Measurements from ENCODE around the gene ATP2B2.

Gene ATP2B2

GRCh38 chr3:10482631-10483363 is 22.6 kb downstream of the ATP2B2 start:
- no peak overlapping the region for H2AFZ ChIP-seq (ENCODE audit: low read depth)
- no peak overlapping the region for H3K27ac ChIP-seq
- no peaks in the 10 kb centered on the region for H3K4me1 ChIP-seq (ENCODE audit: low read depth, poor library complexity, severe bottlenecking)
- TF ChIP-seq CTCF (conservative IDR thresholded peaks at IDR 0.05; ENCODE audit: low read depth, low read length): no peak
- no peaks in the 10 kb centered on the region for H3K27me3 ChIP-seq (ENCODE audit: insufficient read depth, low read depth)
- H3K9ac ChIP-seq: no peak overlapping the region
- H3K79me2 ChIP-seq (ENCODE audit: insufficient read depth, low read depth): no peaks in the 10 kb centered on the region
- no peaks in the 10 kb centered on the region for H3K36me3 ChIP-seq (ENCODE audit: insufficient read depth)
- no peaks in the 10 kb centered on the region for H4K20me1 ChIP-seq (ENCODE audit: insufficient read depth)
- H3K4me3 ChIP-seq (IDR thresholded peaks at IDR 0.05; ENCODE audit: insufficient read depth, low read depth, low read length): no peak overlapping the region
- H3K4me2 ChIP-seq: no peak overlapping the region

GRCh38 chr3:10480871-10481378 is 24.5 kb downstream of the ATP2B2 start:
- no peak overlapping the region for H3K4me3 ChIP-seq (IDR thresholded peaks at IDR 0.05; ENCODE audit: insufficient read depth, low read depth, low read length)
- no peaks in the 10 kb centered on the region for H3K4me1 ChIP-seq (ENCODE audit: low read depth, poor library complexity, severe bottlenecking)
- no peak overlapping the region for H2AFZ ChIP-seq (ENCODE audit: low read depth)
- no peaks in the 10 kb centered on the region for H3K27me3 ChIP-seq (ENCODE audit: insufficient read depth, low read depth)
- no peaks in the 10 kb centered on the region for H4K20me1 ChIP-seq (ENCODE audit: insufficient read depth)
- no peak overlapping the region for H3K9ac ChIP-seq
- TF ChIP-seq CTCF (conservative IDR thresholded peaks at IDR 0.05; ENCODE audit: low read depth, low read length): no peak
- no peaks in the 10 kb centered on the region for H3K79me2 ChIP-seq (ENCODE audit: insufficient read depth, low read depth)
- H3K27ac ChIP-seq: no peak overlapping the region
- H3K36me3 ChIP-seq (ENCODE audit: insufficient read depth): no peaks in the 10 kb centered on the region
- no peak overlapping the region for H3K4me2 ChIP-seq

GRCh38 chr3:10479311-10479710 is 26.1 kb downstream of the ATP2B2 start:
- no peaks in the 10 kb centered on the region for H3K27me3 ChIP-seq (ENCODE audit: insufficient read depth, low read depth)
- no peak overlapping the region for H3K27ac ChIP-seq
- H3K4me1 ChIP-seq (ENCODE audit: low read depth, poor library complexity, severe bottlenecking): no peaks in the 10 kb centered on the region
- no peaks in the 10 kb centered on the region for H3K79me2 ChIP-seq (ENCODE audit: insufficient read depth, low read depth)
- no peak overlapping the region for H3K4me2 ChIP-seq
- H3K9ac ChIP-seq: no peak overlapping the region
- TF ChIP-seq CTCF (conservative IDR thresholded peaks at IDR 0.05; ENCODE audit: low read depth, low read length): no peak
- H3K36me3 ChIP-seq (ENCODE audit: insufficient read depth): no peaks in the 10 kb centered on the region
- no peak overlapping the region for H3K4me3 ChIP-seq (IDR thresholded peaks at IDR 0.05; ENCODE audit: insufficient read depth, low read depth, low read length)
- no peak overlapping the region for H2AFZ ChIP-seq (ENCODE audit: low read depth)
- no peaks in the 10 kb centered on the region for H4K20me1 ChIP-seq (ENCODE audit: insufficient read depth)

GRCh38 chr3:10475983-10476382 is 29.4 kb downstream of the ATP2B2 start:
- H3K9ac ChIP-seq: no peak overlapping the region
- no peak overlapping the region for H3K4me2 ChIP-seq
- no peaks in the 10 kb centered on the region for H3K79me2 ChIP-seq (ENCODE audit: insufficient read depth, low read depth)
- H3K27me3 ChIP-seq (ENCODE audit: insufficient read depth, low read depth): no peaks in the 10 kb centered on the region
- H2AFZ ChIP-seq (ENCODE audit: low read depth): no peak overlapping the region
- TF ChIP-seq CTCF (conservative IDR thresholded peaks at IDR 0.05; ENCODE audit: low read depth, low read length): no peak
- H3K36me3 ChIP-seq (ENCODE audit: insufficient read depth): no peaks in the 10 kb centered on the region
- H3K4me3 ChIP-seq (IDR thresholded peaks at IDR 0.05; ENCODE audit: insufficient read depth, low read depth, low read length): no peak overlapping the region
- H4K20me1 ChIP-seq (ENCODE audit: insufficient read depth): no peaks in the 10 kb centered on the region
- H3K4me1 ChIP-seq (ENCODE audit: low read depth, poor library complexity, severe bottlenecking): no peaks in the 10 kb centered on the region
- no peak overlapping the region for H3K27ac ChIP-seq
